HCT116 (cell line): ENCODE results near the gene RNF34. TPM values are rescaled to one million over a fixed set of nuclear protein-coding genes. Genes with fewer than 3 reads are reported as not detected.

ENCODE experiments used
- ATAC-seq: fragments of 200-7000 bp; cut with Tn5 transposase; 2 replicates; pipeline ENCODE4 v1.9.1; 2020; ENCODE audit warnings: mild to moderate bottlenecking, moderate library complexity
- BruUV-seq: library from RNA; stranded (reverse); fragments of 400-500 nt; replicated peaks from 2 replicates; lab custom pipeline; 2021; lab: Mats Ljungman, UMichigan
- CTCF ChIA-PET: fragments of 300-600 bp; sonication (Branson Sonifier 250); formaldehyde crosslinking; loops from one replicate; lab custom pipeline; 2021; ENCODE audit warnings: antibody characterized with exemption; lab: Charles Lee
- POLR2A ChIA-PET: fragments of 300-600, 350-600 bp; sonication (Branson Sonifier 250); formaldehyde crosslinking; loops from one replicate; lab custom pipeline; 2021; ENCODE audit warnings: antibody characterized with exemption; lab: Charles Lee
- RAD21 ChIA-PET, 2 experiments: fragments of 300-600 bp; sonication (Branson Sonifier 250); formaldehyde crosslinking; loops; one replicate each; lab custom pipeline; 2023; ENCODE audit warnings: low total read pairs in 2 of 2; ENCODE audit not compliant: uncharacterized antibody in 2 of 2, unreplicated experiment in 2 of 2, low non-redundant PET in 1 of 2; lab: Charles Lee
- DNase-seq: peaks from one replicate; pipeline ENCODE4 v3.0.0-alpha.2; 2010; ENCODE audit warnings: low read depth, low spot score
- H2AFZ ChIP-seq: fragments of 200-600 bp; shearing (Covaris generic), sonication (generic); 2 replicates; pipeline ENCODE4 v1.6.1; 2017; ENCODE audit warnings: low read depth, mixed run types, mixed read lengths, antibody characterized with exemption, low read length; ENCODE audit not compliant: poor library complexity, severe bottlenecking
- H3K27ac ChIP-seq: 2 replicates; pipeline ENCODE4 v1.5.1; 2012; ENCODE audit warnings: low read depth, low read length
- H3K27me3 ChIP-seq: fragments of 200-600 bp; sonication (generic); 2 replicates; pipeline ENCODE4 v1.6.1; 2016; ENCODE audit warnings: mixed run types, low read length, mixed read lengths; ENCODE audit not compliant: insufficient read depth
- H3K36me3 ChIP-seq, 2 experiments: fragments of 200-500 bp in 1 of 2; fragments of 200-600 bp in 1 of 2; sonication (Bioruptor generic) in 1 of 2; sonication (generic) in 1 of 2; 2 replicates each; pipeline versions ENCODE4 v1.5.1 to v1.6.1; 2014 to 2016; ENCODE audit warnings: low read length in 2 of 2, inconsistent platforms in 1 of 2, mixed read lengths in 1 of 2, mixed run types in 1 of 2; ENCODE audit not compliant: insufficient read depth in 2 of 2, control insufficient read depth in 1 of 2
- H3K4me1 ChIP-seq, 2 experiments: fragments of 200-600 bp in 1 of 2; sonication (generic) in 1 of 2; 2 replicates each; pipeline versions ENCODE4 v1.5.1 to v1.6.1; 2012 to 2017; ENCODE audit warnings: low read length in 2 of 2, inconsistent platforms in 1 of 2, mild to moderate bottlenecking in 1 of 2, mixed read lengths in 1 of 2, mixed run types in 1 of 2, moderate library complexity in 1 of 2; ENCODE audit not compliant: insufficient read depth in 2 of 2, control insufficient read depth in 1 of 2
- H3K4me2 ChIP-seq: fragments of 200-600 bp; sonication (generic); 2 replicates; pipeline ENCODE4 v1.6.1; 2017; ENCODE audit warnings: mixed run types, low read length, mixed read lengths
- H3K4me3 ChIP-seq, 2 experiments: fragments of 200-600 bp in 1 of 2; sonication (generic) in 1 of 2; replicated peaks in 1 of 2; 2 replicates each; pipeline ENCODE4 v1.5.1; 2011 to 2016; ENCODE audit warnings: low read length in 2 of 2, control low read depth in 1 of 2, low read depth in 1 of 2, mild to moderate bottlenecking in 1 of 2, mixed read lengths in 1 of 2, mixed run types in 1 of 2
- H3K79me2 ChIP-seq: fragments of 200-600 bp; sonication (generic); 2 replicates; pipeline ENCODE4 v1.6.1; 2017; ENCODE audit warnings: mild to moderate bottlenecking, mixed run types, low read length, moderate library complexity, mixed read lengths; ENCODE audit not compliant: insufficient read depth
- H3K9ac ChIP-seq: fragments of 200-600 bp; sonication (generic); 2 replicates; pipeline ENCODE4 v1.6.1; 2016; ENCODE audit warnings: low read length, mixed read lengths
- H3K9me2 ChIP-seq: fragments of 200-600 bp; sonication (generic), shearing (Covaris generic); 2 replicates; pipeline ENCODE4 v1.6.1; 2017; ENCODE audit warnings: mixed run types, mild to moderate bottlenecking, moderate library complexity; ENCODE audit not compliant: insufficient read depth
- H3K9me3 ChIP-seq, 2 experiments: fragments of 200-500 bp in 1 of 2; fragments of 200-600 bp in 1 of 2; sonication (Bioruptor generic) in 1 of 2; sonication (generic) in 1 of 2; 2 replicates each; pipeline ENCODE4 v1.6.1; 2014 to 2017; ENCODE audit warnings: low read length in 2 of 2, mixed read lengths in 2 of 2, inconsistent platforms in 1 of 2, low read depth in 1 of 2, mild to moderate bottlenecking in 1 of 2, mixed run types in 1 of 2, moderate library complexity in 1 of 2; ENCODE audit not compliant: control insufficient read depth in 1 of 2, insufficient read depth in 1 of 2
- H4K20me1 ChIP-seq: fragments of 200-600 bp; sonication (generic), shearing (Covaris generic); 2 replicates; pipeline ENCODE4 v1.6.1; 2017; ENCODE audit warnings: mixed run types, mild to moderate bottlenecking, moderate library complexity; ENCODE audit not compliant: insufficient read depth
- EZH2 ChIP-seq: fragments of 200-600 bp; sonication (generic); IDR thresholded peaks from 2 replicates; pipeline ENCODE4 v1.6.1; 2017; ENCODE audit warnings: antibody characterized with exemption, mixed run types
- EZH2phosphoT487 ChIP-seq: fragments of 200-600 bp; IDR thresholded peaks from 2 replicates; pipeline ENCODE4 v1.6.1; 2018; ENCODE audit warnings: antibody characterized with exemption, borderline replicate concordance
- POLR2A ChIP-seq: IDR thresholded peaks from 2 replicates; pipeline ENCODE4 v1.7.0; 2011; ENCODE audit warnings: borderline replicate concordance; ENCODE audit not compliant: insufficient read depth, insufficient read length; ENCODE audit errors: extremely low read depth
- POLR2AphosphoS5 ChIP-seq: IDR thresholded peaks from 2 replicates; pipeline ENCODE4 v1.6.1; 2011; ENCODE audit warnings: mild to moderate bottlenecking, low read depth, low read length, moderate library complexity
- REST ChIP-seq: IDR thresholded peaks from 2 replicates; pipeline ENCODE4 v1.6.1; 2012; ENCODE audit warnings: low read depth
- SP1 ChIP-seq: IDR thresholded peaks from 2 replicates; pipeline ENCODE4 v1.6.1; 2012; ENCODE audit warnings: low read depth
- SRF ChIP-seq: IDR thresholded peaks from 2 replicates; pipeline ENCODE4 v1.6.1; 2012; ENCODE audit warnings: low read depth
- intact Hi-C: fragments of 100-400 bp; cut with micrococcal nuclease; formaldehyde crosslinking; loops from 2 replicates; pipeline ENCODE4 v1.10.0; 2022
- total RNA-seq: library from RNA; stranded (reverse); gene quantifications from one replicate; pipeline ENCODE4 v1.2.1, GENCODE V29; 2021; ENCODE audit not compliant: unreplicated experiment
- TF ChIP-seq, protein P1 (sequence below), 3 experiments: fragments of 200-600 bp in 1 of 3; sonication (generic) in 1 of 3; IDR thresholded peaks in 2 of 3; conservative IDR thresholded peaks in 1 of 3; 2 replicates each; pipeline ENCODE4 v1.5.1; 2012 to 2017; ENCODE audit warnings: low read depth in 2 of 3, low read length in 2 of 3, antibody characterized with exemption in 1 of 3, borderline replicate concordance in 1 of 3, control low read depth in 1 of 3, mild to moderate bottlenecking in 1 of 3, mixed read lengths in 1 of 3, mixed run types in 1 of 3, moderate library complexity in 1 of 3; ENCODE audit not compliant: insufficient read depth in 1 of 3

Gene RNF34
- total RNA-seq, 1 experiment from 2014 or later: 47.8 TPM

- CTCF ChIA-PET: interaction anchor here (1.5 kb wide), 1 partner anchor 19 kb away, joined by 5 read pairs; no protein-coding TSS in a partner anchor
- BruUV-seq: no TSS peak
- no peak overlapping the region for H2AFZ ChIP-seq
- TF ChIP-seq POLR2AphosphoS5 (no peak), EZH2phosphoT487 (no peak), REST (no peak), POLR2A (no peak), SRF (no peak), EZH2 (no peak), SP1 (no peak)
- TF ChIP-seq, protein P1, sequence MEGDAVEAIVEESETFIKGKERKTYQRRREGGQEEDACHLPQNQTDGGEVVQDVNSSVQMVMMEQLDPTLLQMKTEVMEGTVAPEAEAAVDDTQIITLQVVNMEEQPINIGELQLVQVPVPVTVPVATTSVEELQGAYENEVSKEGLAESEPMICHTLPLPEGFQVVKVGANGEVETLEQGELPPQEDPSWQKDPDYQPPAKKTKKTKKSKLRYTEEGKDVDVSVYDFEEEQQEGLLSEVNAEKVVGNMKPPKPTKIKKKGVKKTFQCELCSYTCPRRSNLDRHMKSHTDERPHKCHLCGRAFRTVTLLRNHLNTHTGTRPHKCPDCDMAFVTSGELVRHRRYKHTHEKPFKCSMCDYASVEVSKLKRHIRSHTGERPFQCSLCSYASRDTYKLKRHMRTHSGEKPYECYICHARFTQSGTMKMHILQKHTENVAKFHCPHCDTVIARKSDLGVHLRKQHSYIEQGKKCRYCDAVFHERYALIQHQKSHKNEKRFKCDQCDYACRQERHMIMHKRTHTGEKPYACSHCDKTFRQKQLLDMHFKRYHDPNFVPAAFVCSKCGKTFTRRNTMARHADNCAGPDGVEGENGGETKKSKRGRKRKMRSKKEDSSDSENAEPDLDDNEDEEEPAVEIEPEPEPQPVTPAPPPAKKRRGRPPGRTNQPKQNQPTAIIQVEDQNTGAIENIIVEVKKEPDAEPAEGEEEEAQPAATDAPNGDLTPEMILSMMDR (IDR thresholded peaks at IDR 0.05 in 2 of 3, conservative IDR thresholded peaks at IDR 0.05 in 1 of 3; ENCODE audit: borderline replicate concordance in 1 of 3, insufficient read depth in 1 of 3, low read depth in 2 of 3, low read length in 2 of 3): no peak
- TF ChIP-seq, all 23 proteins: peak for 0
- peaks cover 58 to 66% of the 10 kb centered on the region in 2 experiments for H3K36me3 ChIP-seq
- intact Hi-C loops: no loop called here
- ChIA-PET POLR2A (no interaction called here), RAD21 (no interaction called here)
- no peaks in the 10 kb centered on the region for H3K27me3 ChIP-seq
- no peaks in the 10 kb centered on the region; the same call in 1 of the 2 replicates for H3K79me2 ChIP-seq
- H3K27ac ChIP-seq: no peak overlapping the region
- DNase-seq (no peak), ATAC-seq (no peak)
- no peak overlapping the region for H3K4me3 ChIP-seq
- no peaks in the 10 kb centered on the region for H4K20me1 ChIP-seq
- H3K9me2 ChIP-seq: no peaks in the 10 kb centered on the region
- H3K9me3 ChIP-seq: no peaks in the 10 kb centered on the region
- H3K4me1 ChIP-seq: no peaks in the 10 kb centered on the region
- H3K4me2 ChIP-seq: no peak overlapping the region
- H3K9ac ChIP-seq: no peak overlapping the region
Measured at GRCh38 chr12:121423682-121424623, 24.0 kb downstream of the RNF34 start.
